HepG2 (cell line): ENCODE data around the gene NOL4L. TPM values are rescaled to one million over a fixed set of nuclear protein-coding genes. Genes with fewer than 3 reads are reported as not detected.

Source experiments
- ATAC-seq: fragments of 200-7000 bp; cut with Tn5 transposase; 3 replicates; pipeline ENCODE4 v1.9.1; 2020; ENCODE audit warnings: mild to moderate bottlenecking, moderate library complexity
- BruUV-seq: library from RNA; stranded (reverse); fragments of 400-500 nt; replicated peaks from 2 replicates; lab custom pipeline; 2021; lab: Mats Ljungman, UMichigan
- CTCF ChIA-PET: fragments of 300-600 bp; formaldehyde crosslinking; extraction: SDS; loops from one replicate; lab custom pipeline; 2021; ENCODE audit warnings: low total read pairs, inconsistent platforms, low intra/inter-chr PET ratio; lab: Yijun Ruan, JAX
- POLR2A ChIA-PET: fragments of 350-600 bp; sonication (Branson Sonifier 250); formaldehyde crosslinking; loops from one replicate; lab custom pipeline; 2020; ENCODE audit warnings: antibody characterized with exemption, inconsistent platforms; lab: Yijun Ruan, JAX
- DNase-seq: peaks from one replicate; pipeline ENCODE4 v3.0.0-alpha.2; 2015; ENCODE audit warnings: low spot score
- FAIRE-seq: peaks from 3 replicates; lab custom pipeline; 2011; peaks lifted over from hg19 to GRCh38; lab: Jason Lieb, UNC
- H2AFZ ChIP-seq: one replicate; pipeline ENCODE4 v1.6.1; 2011; ENCODE audit warnings: low read length, inconsistent platforms
- H3K27ac ChIP-seq: fragments of 300-600 bp; 3 replicates; pipeline ENCODE4 v1.8.0; 2011; ENCODE audit warnings: mixed run types, mild to moderate bottlenecking, mixed read lengths, low read length, inconsistent platforms; ENCODE audit not compliant: insufficient read depth; ENCODE audit errors: extremely low read length
- H3K27me3 ChIP-seq, 2 experiments: fragments of 200-600 bp in 1 of 2; 2 replicates in 1 of 2; 3 replicates in 1 of 2; pipeline versions ENCODE4 v1.6.0 to v1.8.0; 2011; ENCODE audit warnings: low read length in 2 of 2, mild to moderate bottlenecking in 2 of 2, moderate library complexity in 2 of 2, inconsistent platforms in 1 of 2; ENCODE audit not compliant: insufficient read depth in 2 of 2, control insufficient read depth in 1 of 2
- H3K36me3 ChIP-seq, 2 experiments: fragments of 200-600 bp in 1 of 2; replicated peaks in 1 of 2; 2 replicates in 1 of 2; 3 replicates in 1 of 2; pipeline versions ENCODE4 v1.5.1 to v1.8.0; 2011; ENCODE audit warnings: low read length in 2 of 2, inconsistent platforms in 1 of 2; ENCODE audit not compliant: insufficient read depth in 2 of 2, control insufficient read depth in 1 of 2
- H3K4me1 ChIP-seq: 2 replicates; pipeline ENCODE4 v1.5.1; 2012; ENCODE audit warnings: low read length, inconsistent platforms; ENCODE audit not compliant: insufficient read depth
- H3K4me2 ChIP-seq: 2 replicates; pipeline ENCODE4 v1.6.0; 2011; ENCODE audit warnings: low read depth, low read length, inconsistent platforms
- H3K4me3 ChIP-seq, 3 experiments: fragments of 200-600 bp in 1 of 3; sonication (generic), shearing (Covaris generic) in 1 of 3; replicated peaks in 1 of 3; 2 replicates each; pipeline ENCODE4 v1.5.1; 2011 to 2016; ENCODE audit warnings: low read length in 3 of 3, inconsistent platforms in 2 of 3, low read depth in 2 of 3, mild to moderate bottlenecking in 2 of 3, control low read depth in 1 of 3, mixed read lengths in 1 of 3; ENCODE audit not compliant: insufficient read depth in 1 of 3
- H3K79me2 ChIP-seq: one replicate; pipeline ENCODE4 v1.6.1; 2011; ENCODE audit warnings: low read length, inconsistent platforms; ENCODE audit not compliant: insufficient read depth
- H3K9ac ChIP-seq: 2 replicates; pipeline ENCODE4 v1.6.0; 2011; ENCODE audit warnings: mild to moderate bottlenecking, low read depth, low read length, inconsistent platforms; ENCODE audit not compliant: insufficient read depth
- H3K9me3 ChIP-seq: 2 replicates; pipeline ENCODE4 v1.5.1; 2012; ENCODE audit warnings: mild to moderate bottlenecking, low read length
- H4K20me1 ChIP-seq: 2 replicates; pipeline ENCODE4 v1.6.0; 2011; ENCODE audit warnings: inconsistent platforms, mild to moderate bottlenecking, low read length, moderate library complexity; ENCODE audit not compliant: insufficient read depth
- AKNA ChIP-seq: sonication (generic); formaldehyde crosslinking; IDR thresholded peaks from 2 replicates; pipeline ENCODE4 v1.4.0; 2020; ENCODE audit warnings: missing genetic modification reagents, borderline replicate concordance
- HDAC6 ChIP-seq: fragments of 200-600 bp; sonication (generic); IDR thresholded peaks from 2 replicates; pipeline ENCODE4 v1.7.0; 2017; ENCODE audit warnings: mild to moderate bottlenecking, antibody characterized with exemption, low read length, low read depth
- HES4 ChIP-seq: sonication (generic); formaldehyde crosslinking; IDR thresholded peaks from 2 replicates; pipeline ENCODE4 v1.9.0; 2021; ENCODE audit warnings: mild to moderate bottlenecking, missing genetic modification reagents, borderline replicate concordance
- KMT2B ChIP-seq: IDR thresholded peaks from 2 replicates; pipeline ENCODE4 v1.6.1; 2016; ENCODE audit warnings: missing genetic modification reagents, missing compliant biosample characterization
- MAFK ChIP-seq, 2 experiments: IDR thresholded peaks in 1 of 2; conservative IDR thresholded peaks in 1 of 2; 2 replicates each; pipeline ENCODE4 v1.6.1; 2011; ENCODE audit warnings: improper control_type of control experiment in 2 of 2, low read length in 2 of 2
- MBD4 ChIP-seq: IDR thresholded peaks from 2 replicates; pipeline ENCODE4 v1.6.1; 2012; ENCODE audit warnings: low read length, inconsistent platforms, borderline replicate concordance
- NFYB ChIP-seq: sonication (generic); formaldehyde crosslinking; IDR thresholded peaks from 2 replicates; pipeline ENCODE4 v1.4.0; 2020; ENCODE audit warnings: missing genetic modification reagents
- PITX1 ChIP-seq: sonication (generic); formaldehyde crosslinking; IDR thresholded peaks from 2 replicates; pipeline ENCODE4 v1.5.1; 2020; ENCODE audit warnings: mild to moderate bottlenecking, missing genetic modification reagents
- RBM39 ChIP-seq: fragments of 200-400 bp; formaldehyde crosslinking; IDR thresholded peaks from one replicate; pipeline ENCODE4 v1.6.1; 2018; ENCODE audit warnings: antibody characterized with exemption, mild to moderate bottlenecking, low read depth, low read length; ENCODE audit not compliant: poor library complexity, severe bottlenecking
- TEF ChIP-seq: sonication (generic); formaldehyde crosslinking; IDR thresholded peaks from 2 replicates; pipeline ENCODE4 v1.5.0; 2020; ENCODE audit warnings: missing genetic modification reagents
- ZKSCAN1 ChIP-seq: fragments of 150-350 bp; IDR thresholded peaks from 2 replicates; pipeline ENCODE4 v1.6.1; 2014; ENCODE audit warnings: low read length
- ZMYM4 ChIP-seq: sonication (generic); formaldehyde crosslinking; IDR thresholded peaks from 2 replicates; pipeline ENCODE4 v1.8.1; 2023; ENCODE audit warnings: mild to moderate bottlenecking, missing genetic modification reagents
- ZNF567 ChIP-seq: sonication (generic); formaldehyde crosslinking; IDR thresholded peaks from 2 replicates; pipeline ENCODE4 v1.8.1; 2023; ENCODE audit warnings: mild to moderate bottlenecking, missing genetic modification reagents, borderline replicate concordance
- ZNF788 ChIP-seq: sonication (generic); formaldehyde crosslinking; IDR thresholded peaks from 2 replicates; pipeline ENCODE4 v1.5.0; 2020; ENCODE audit warnings: mild to moderate bottlenecking, missing genetic modification reagents, borderline replicate concordance
- WGBS: methylation state at CpG from one replicate; pipeline ENCODE4 v1.1.6; 2017; ENCODE audit warnings: low lambda C conversion rate; 5-methylcytosine and 5-hydroxymethylcytosine counted together
- in situ Hi-C: cut with HindIII; loops from 2 replicates; pipeline ENCODE4 v1.10.0; 2017; ENCODE audit warnings: low pct_unique_long_range_greater_than_20kb; ENCODE audit not compliant: extremely low pct_ligation_motif_present
- intact Hi-C: fragments of 100-400 bp; cut with micrococcal nuclease; formaldehyde crosslinking; loops from one replicate; pipeline ENCODE4 v1.10.0; 2022; ENCODE audit not compliant: unreplicated experiment
- polyA plus RNA-seq, 8 experiments: library from polyadenylated mRNA; depleted of rRNA in 3 of 8; stranded (reverse) in 7 of 8; unstranded in 1 of 8; fragments of >200 nt; fragmentation: Illumina TruSeq in 4 of 8; extraction: Trizol in 4 of 8; gene quantifications; 2 replicates each; pipeline versions ENCODE4 v1.2.1 to v1.2.3, GENCODE V29; 2011 to 2016; ENCODE audit warnings: low read depth in 4 of 8, missing spikeins in 1 of 8, mixed read lengths in 1 of 8; ENCODE audit not compliant: insufficient read depth in 1 of 8
- total RNA-seq, 5 experiments: library from RNA; depleted of rRNA; stranded (reverse); fragments of >200 nt; fragmentation: Illumina TruSeq; extraction: Trizol; gene quantifications; 2 replicates each; pipeline ENCODE4 v1.2.3, GENCODE V29; 2016; ENCODE audit warnings: low read depth in 1 of 5

The NOL4L gene
- total and polyA plus RNA-seq, 2 of the 13 experiments (the other 11 are each of a cell fraction or from before 2014, with no cell fraction given): 16.6 to 35.4 TPM

GRCh38 chr20:32541323-32542258 lies 43.5 kb downstream of the NOL4L start (continued):
- TF ChIP-seq MAFK (conservative IDR thresholded peaks at IDR 0.05 in 1 of 2, IDR thresholded peaks at IDR 0.05 in 1 of 2; ENCODE audit: low read length in 2 of 2) (0 out of 4 replicates have a peak, but pooled peaks of 1 of the 2 experiments have one; percentile 13), NFYB (CRISPR knock-in tag) (peak; percentile 43), KMT2B (peak; percentile 77; the same call in 1 of the 2 replicates), TEF (0 out of 2 replicates have a peak, but pooled peaks have one; percentile 47), HDAC6 (no peak), ZKSCAN1 (no peak; the same call in 1 of the 2 replicates)
- TF ChIP-seq, all 625 proteins: peak for 410

GRCh38 chr20:32539817-32540675 lies 45.1 kb downstream of the NOL4L start:
- intact Hi-C loops: loop anchor here (5.0 kb wide), 1 partner anchor 283 kb away; no protein-coding TSS in a partner anchor
- BruUV-seq: no TSS peak
- TF ChIP-seq ZNF788 (CRISPR knock-in tag) (peak; percentile 85; the same call in 1 of the 2 replicates), ZMYM4 (CRISPR knock-in tag) (peak; percentile 75), ZNF567 (CRISPR knock-in tag) (no peak), HES4 (CRISPR knock-in tag) (peak; percentile 68; the same call in 1 of the 2 replicates), MBD4 (no peak), AKNA (CRISPR knock-in tag) (no peak), RBM39 (no peak), PITX1 (CRISPR knock-in tag) (peak; percentile 93)

More at GRCh38 chr20:32539817-32540675, 45.1 kb downstream of the NOL4L start:
- Histone ChIP-seq H3K9ac (peak overlapping the region; percentile 32), H3K9me3 (no peaks in the 10 kb centered on the region), H3K27me3 (no peaks in the 10 kb centered on the region), H3K4me3 (peak overlapping the region in 1 of 3 experiments; percentile 2; a peak in 1 of 6 replicates), H3K27ac (peak overlapping the region; percentile 90), H4K20me1 (no peaks in the 10 kb centered on the region), H2AFZ (no peak overlapping the region), H3K4me1 (peaks cover 93% of the 10 kb centered on the region), H3K79me2 (no peaks in the 10 kb centered on the region), H3K4me2 (peak overlapping the region; percentile 26), H3K36me3 (no peaks in the 10 kb centered on the region)
- peak; percentile 4; the same call in 2 of the 3 replicates for ATAC-seq
- 37% methylated on average over 13 of the region's 13 CpGs for WGBS
- CTCF ChIA-PET: no interaction called here
- DNase-seq: peak; percentile 71
- POLR2A ChIA-PET: interaction anchor here (1.0 to 10.7 kb wide), 10 partner anchors 11 to 141 kb away, joined by 4 to 197 read pairs (median 11); no protein-coding TSS in a partner anchor
- in situ Hi-C loops: no loop called here
- no peak for FAIRE-seq
